Neural cell (in vitro differentiated cells): ENCODE results near the gene G6PC3. TPM values are rescaled to one million over a fixed set of nuclear protein-coding genes. Genes with fewer than 3 reads are reported as not detected.

Experiments
- H2AFZ ChIP-seq: fragments of 200-600, 300-800 bp; sonication (generic), shearing (Covaris generic); 2 replicates; pipeline ENCODE4 v1.6.0; 2014; ENCODE audit warnings: low read depth, mild to moderate bottlenecking, antibody characterized with exemption, low read length, moderate library complexity
- H3F3A ChIP-seq: fragments of 200-600 bp; shearing (Covaris generic); 2 replicates; pipeline ENCODE4 v1.6.1; 2016; ENCODE audit warnings: mild to moderate bottlenecking, moderate library complexity, mixed read lengths, antibody characterized with exemption, low read length; ENCODE audit not compliant: insufficient read depth, poor library complexity, severe bottlenecking
- H3K27ac ChIP-seq: fragments of 200-600, 300-800 bp; sonication (generic), shearing (Covaris generic); 2 replicates; pipeline ENCODE4 v1.5.1; 2014; ENCODE audit warnings: mild to moderate bottlenecking, low read length, moderate library complexity
- H3K27me3 ChIP-seq: fragments of 300-800, 200-600 bp; sonication (generic), shearing (Covaris generic); 2 replicates; pipeline ENCODE4 v1.6.0; 2014; ENCODE audit warnings: mild to moderate bottlenecking, low read depth, low read length, moderate library complexity; ENCODE audit not compliant: insufficient read depth
- H3K36me3 ChIP-seq: fragments of 300-800, 200-600 bp; sonication (generic), shearing (Covaris generic); 2 replicates; pipeline ENCODE4 v1.5.1; 2014; ENCODE audit warnings: mild to moderate bottlenecking, antibody characterized with exemption, low read length, moderate library complexity; ENCODE audit not compliant: insufficient read depth
- H3K4me2 ChIP-seq: fragments of 300-800, 200-600 bp; sonication (generic), shearing (Covaris generic); 2 replicates; pipeline ENCODE4 v1.6.0; 2014; ENCODE audit warnings: mild to moderate bottlenecking, low read length
- H3K4me3 ChIP-seq: fragments of 300-800, 200-600 bp; sonication (generic), shearing (Covaris generic); 2 replicates; pipeline ENCODE4 v1.5.1; 2014; ENCODE audit warnings: mild to moderate bottlenecking, low read length, moderate library complexity
- H3K79me2 ChIP-seq: fragments of 200-600 bp; shearing (Covaris generic); replicated peaks from 2 replicates; pipeline ENCODE4 v1.6.0; 2014; ENCODE audit warnings: mild to moderate bottlenecking, low read length, moderate library complexity; ENCODE audit not compliant: insufficient read depth
- H3K9ac ChIP-seq: fragments of 300-800, 200-600 bp; sonication (generic), shearing (Covaris generic); 2 replicates; pipeline ENCODE4 v1.6.1; 2016; ENCODE audit warnings: mild to moderate bottlenecking, low read length, mixed read lengths
- H3K9me2 ChIP-seq: fragments of 200-600 bp; shearing (Covaris generic); 2 replicates; pipeline ENCODE4 v1.6.1; 2016; ENCODE audit warnings: mild to moderate bottlenecking, low read length, mixed read lengths; ENCODE audit not compliant: insufficient read depth
- H3K9me3 ChIP-seq: fragments of 200-600, 300-800 bp; sonication (generic), shearing (Covaris generic); 2 replicates; pipeline ENCODE4 v1.6.1; 2016; ENCODE audit warnings: mild to moderate bottlenecking, mixed run types, low read length, moderate library complexity, mixed read lengths
- H4K20me1 ChIP-seq: fragments of 200-600 bp; shearing (Covaris generic); 2 replicates; pipeline ENCODE4 v1.6.1; 2016; ENCODE audit warnings: mild to moderate bottlenecking, mixed run types; ENCODE audit not compliant: insufficient read depth
- EP300 ChIP-seq: fragments of 450-650 bp; conservative IDR thresholded peaks from 2 replicates; pipeline ENCODE4 v1.6.1; 2014; ENCODE audit warnings: antibody characterized with exemption, mild to moderate bottlenecking, moderate library complexity; ENCODE audit not compliant: poor library complexity, severe bottlenecking
- EZH2 ChIP-seq: fragments of 200-600, 300-800 bp; shearing (Covaris generic), sonication (generic); IDR thresholded peaks from 2 replicates; pipeline ENCODE4 v1.6.1; 2014; ENCODE audit warnings: antibody characterized with exemption, low read length, borderline replicate concordance, mild to moderate bottlenecking; ENCODE audit not compliant: insufficient read depth, poor library complexity, severe bottlenecking
- MXI1 ChIP-seq: fragments of 450-650 bp; conservative IDR thresholded peaks from 2 replicates; pipeline ENCODE4 v1.6.1; 2014; ENCODE audit warnings: antibody characterized with exemption, mild to moderate bottlenecking; ENCODE audit not compliant: poor library complexity, severe bottlenecking
- POLR2AphosphoS5 ChIP-seq: IDR thresholded peaks from 2 replicates; pipeline ENCODE4 v1.6.1; 2012
- RAD21 ChIP-seq: fragments of 450-650 bp; conservative IDR thresholded peaks from 2 replicates; pipeline ENCODE4 v1.6.1; 2014; ENCODE audit warnings: antibody characterized with exemption, mild to moderate bottlenecking, moderate library complexity
- SMC3 ChIP-seq: fragments of 450-650 bp; conservative IDR thresholded peaks from 2 replicates; pipeline ENCODE4 v1.6.1; 2014; ENCODE audit warnings: antibody characterized with exemption, mild to moderate bottlenecking, moderate library complexity; ENCODE audit not compliant: poor library complexity
- TAF1 ChIP-seq: IDR thresholded peaks from 2 replicates; pipeline ENCODE4 v1.6.1; 2012; ENCODE audit warnings: low read depth
- polyA plus RNA-seq: library from polyadenylated mRNA; depleted of rRNA; stranded (reverse); fragments of >200 nt; gene quantifications from 2 replicates; pipeline ENCODE4 v1.2.3, GENCODE V29; 2014
- TF ChIP-seq, protein P1 (sequence below): IDR thresholded peaks from 2 replicates; pipeline ENCODE4 v1.6.1; 2012; ENCODE audit warnings: borderline replicate concordance
- TF ChIP-seq, protein P2 (sequence below): fragments of 450-650 bp; IDR thresholded peaks from 2 replicates; pipeline ENCODE4 v1.5.1; 2014; ENCODE audit warnings: antibody characterized with exemption, mild to moderate bottlenecking, moderate library complexity; ENCODE audit not compliant: poor library complexity, severe bottlenecking

Gene G6PC3
- polyA plus RNA-seq, 1 donor from 2014 or later = 10.8 TPM

DNA sequence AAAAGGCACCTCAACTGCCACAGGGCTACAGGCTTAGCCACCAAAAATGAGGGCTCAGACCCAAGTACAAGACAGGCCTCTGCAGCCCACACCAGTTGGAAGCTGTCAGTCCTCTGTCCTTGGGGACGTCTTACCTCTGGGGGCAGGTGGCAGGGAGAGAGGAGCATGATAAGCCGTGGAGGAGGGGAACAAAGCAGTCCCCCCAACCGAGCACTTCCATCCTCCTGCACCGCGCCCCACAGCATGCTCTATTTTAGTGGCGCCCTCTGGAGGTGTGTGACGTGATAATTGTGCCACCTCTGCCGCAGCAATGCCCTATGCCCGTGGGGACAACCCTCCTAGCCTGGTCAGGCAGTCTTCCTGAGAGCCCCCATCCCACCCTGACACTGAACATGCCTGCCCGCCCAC is 13.6 kb downstream of the G6PC3 start:
- no peak overlapping the region for H2AFZ ChIP-seq
- H3K79me2 ChIP-seq = no peaks in the 10 kb centered on the region
- no peaks in the 10 kb centered on the region for H3K9me3 ChIP-seq
- no peak overlapping the region for H3K4me3 ChIP-seq
- H3K27me3 ChIP-seq = no peaks in the 10 kb centered on the region
- H3F3A ChIP-seq = no peaks in the 10 kb centered on the region
- H3K9me2 ChIP-seq = no peaks in the 10 kb centered on the region
- H3K27ac ChIP-seq = no peak overlapping the region
- H4K20me1 ChIP-seq = no peaks in the 10 kb centered on the region
- no peaks in the 10 kb centered on the region for H3K36me3 ChIP-seq
- H3K9ac ChIP-seq = no peak overlapping the region
- H3K4me2 ChIP-seq = no peak overlapping the region
- peak; percentile 15 for TF ChIP-seq SMC3
- TF ChIP-seq, protein P1, sequence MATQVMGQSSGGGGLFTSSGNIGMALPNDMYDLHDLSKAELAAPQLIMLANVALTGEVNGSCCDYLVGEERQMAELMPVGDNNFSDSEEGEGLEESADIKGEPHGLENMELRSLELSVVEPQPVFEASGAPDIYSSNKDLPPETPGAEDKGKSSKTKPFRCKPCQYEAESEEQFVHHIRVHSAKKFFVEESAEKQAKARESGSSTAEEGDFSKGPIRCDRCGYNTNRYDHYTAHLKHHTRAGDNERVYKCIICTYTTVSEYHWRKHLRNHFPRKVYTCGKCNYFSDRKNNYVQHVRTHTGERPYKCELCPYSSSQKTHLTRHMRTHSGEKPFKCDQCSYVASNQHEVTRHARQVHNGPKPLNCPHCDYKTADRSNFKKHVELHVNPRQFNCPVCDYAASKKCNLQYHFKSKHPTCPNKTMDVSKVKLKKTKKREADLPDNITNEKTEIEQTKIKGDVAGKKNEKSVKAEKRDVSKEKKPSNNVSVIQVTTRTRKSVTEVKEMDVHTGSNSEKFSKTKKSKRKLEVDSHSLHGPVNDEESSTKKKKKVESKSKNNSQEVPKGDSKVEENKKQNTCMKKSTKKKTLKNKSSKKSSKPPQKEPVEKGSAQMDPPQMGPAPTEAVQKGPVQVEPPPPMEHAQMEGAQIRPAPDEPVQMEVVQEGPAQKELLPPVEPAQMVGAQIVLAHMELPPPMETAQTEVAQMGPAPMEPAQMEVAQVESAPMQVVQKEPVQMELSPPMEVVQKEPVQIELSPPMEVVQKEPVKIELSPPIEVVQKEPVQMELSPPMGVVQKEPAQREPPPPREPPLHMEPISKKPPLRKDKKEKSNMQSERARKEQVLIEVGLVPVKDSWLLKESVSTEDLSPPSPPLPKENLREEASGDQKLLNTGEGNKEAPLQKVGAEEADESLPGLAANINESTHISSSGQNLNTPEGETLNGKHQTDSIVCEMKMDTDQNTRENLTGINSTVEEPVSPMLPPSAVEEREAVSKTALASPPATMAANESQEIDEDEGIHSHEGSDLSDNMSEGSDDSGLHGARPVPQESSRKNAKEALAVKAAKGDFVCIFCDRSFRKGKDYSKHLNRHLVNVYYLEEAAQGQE = no peak
- TF ChIP-seq TAF1 = no peak
- no peak for TF ChIP-seq MXI1
- TF ChIP-seq, protein P2, sequence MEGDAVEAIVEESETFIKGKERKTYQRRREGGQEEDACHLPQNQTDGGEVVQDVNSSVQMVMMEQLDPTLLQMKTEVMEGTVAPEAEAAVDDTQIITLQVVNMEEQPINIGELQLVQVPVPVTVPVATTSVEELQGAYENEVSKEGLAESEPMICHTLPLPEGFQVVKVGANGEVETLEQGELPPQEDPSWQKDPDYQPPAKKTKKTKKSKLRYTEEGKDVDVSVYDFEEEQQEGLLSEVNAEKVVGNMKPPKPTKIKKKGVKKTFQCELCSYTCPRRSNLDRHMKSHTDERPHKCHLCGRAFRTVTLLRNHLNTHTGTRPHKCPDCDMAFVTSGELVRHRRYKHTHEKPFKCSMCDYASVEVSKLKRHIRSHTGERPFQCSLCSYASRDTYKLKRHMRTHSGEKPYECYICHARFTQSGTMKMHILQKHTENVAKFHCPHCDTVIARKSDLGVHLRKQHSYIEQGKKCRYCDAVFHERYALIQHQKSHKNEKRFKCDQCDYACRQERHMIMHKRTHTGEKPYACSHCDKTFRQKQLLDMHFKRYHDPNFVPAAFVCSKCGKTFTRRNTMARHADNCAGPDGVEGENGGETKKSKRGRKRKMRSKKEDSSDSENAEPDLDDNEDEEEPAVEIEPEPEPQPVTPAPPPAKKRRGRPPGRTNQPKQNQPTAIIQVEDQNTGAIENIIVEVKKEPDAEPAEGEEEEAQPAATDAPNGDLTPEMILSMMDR = peak; percentile 43
- TF ChIP-seq EZH2 = no peak
- no peak for TF ChIP-seq POLR2AphosphoS5
- TF ChIP-seq EP300 = no peak
- TF ChIP-seq RAD21 = no peak

DNA sequence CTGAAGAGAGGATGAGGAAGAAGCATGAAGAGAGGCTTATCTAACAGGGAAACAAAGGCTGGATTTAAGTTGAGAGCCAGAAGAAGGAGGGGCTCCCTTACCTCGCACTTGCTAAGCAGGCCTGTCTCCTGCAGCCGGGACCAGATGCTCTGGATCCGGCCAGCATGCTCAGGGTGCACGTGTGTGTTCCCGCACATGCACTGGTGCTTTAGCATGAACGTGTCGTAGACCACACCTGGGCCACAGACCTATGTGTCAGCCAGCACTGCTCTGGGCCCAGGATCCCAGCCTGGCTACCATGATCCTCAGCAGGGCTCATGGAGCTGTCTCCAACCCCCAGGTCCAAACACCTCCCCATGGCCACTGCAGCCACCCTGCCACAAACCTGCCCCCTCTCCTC is 14.4 kb downstream of the G6PC3 start:
- H3K27ac ChIP-seq = no peak overlapping the region
- H3K27me3 ChIP-seq = no peaks in the 10 kb centered on the region
- no peak overlapping the region for H3K9ac ChIP-seq
- no peak overlapping the region for H3K4me2 ChIP-seq
- H3F3A ChIP-seq = no peaks in the 10 kb centered on the region
- H3K79me2 ChIP-seq = no peaks in the 10 kb centered on the region
- no peaks in the 10 kb centered on the region for H3K36me3 ChIP-seq
- H3K4me3 ChIP-seq = no peak overlapping the region
- H3K9me3 ChIP-seq = no peaks in the 10 kb centered on the region
- no peaks in the 10 kb centered on the region for H4K20me1 ChIP-seq
- TF ChIP-seq RAD21 = no peak
- TF ChIP-seq EP300 = no peak
- TF ChIP-seq, protein P1 = no peak
- TF ChIP-seq, protein P2 = no peak
- no peak for TF ChIP-seq TAF1
- no peak for TF ChIP-seq EZH2
- TF ChIP-seq POLR2AphosphoS5 = no peak
- TF ChIP-seq MXI1 = no peak
- TF ChIP-seq SMC3 = no peak
- H2AFZ ChIP-seq = no peak overlapping the region
- no peaks in the 10 kb centered on the region for H3K9me2 ChIP-seq
